ENCODE data around the gene HM13.

GRCh38 chr20:31607640-31608250 lies 93.5 kb downstream of the HM13 start:
- TF ChIP-seq CTCF (IDR thresholded peaks at IDR 0.05) (no peak), POLR2A (IDR thresholded peaks at IDR 0.05) (no peak), EP300 (IDR thresholded peaks at IDR 0.05) (no peak)

All from ovary (tissue), 3 donors.